ENCODE measurements around the gene TEX10.

- TF ChIP-seq FOS (IDR thresholded peaks at IDR 0.05; ENCODE audit: borderline replicate concordance, insufficient read depth, low read length) = no peak
- no peak for TF ChIP-seq EZH2 (IDR thresholded peaks at IDR 0.05; ENCODE audit: borderline replicate concordance, low read depth, low read length, severe bottlenecking)
- TF ChIP-seq, protein P1, sequence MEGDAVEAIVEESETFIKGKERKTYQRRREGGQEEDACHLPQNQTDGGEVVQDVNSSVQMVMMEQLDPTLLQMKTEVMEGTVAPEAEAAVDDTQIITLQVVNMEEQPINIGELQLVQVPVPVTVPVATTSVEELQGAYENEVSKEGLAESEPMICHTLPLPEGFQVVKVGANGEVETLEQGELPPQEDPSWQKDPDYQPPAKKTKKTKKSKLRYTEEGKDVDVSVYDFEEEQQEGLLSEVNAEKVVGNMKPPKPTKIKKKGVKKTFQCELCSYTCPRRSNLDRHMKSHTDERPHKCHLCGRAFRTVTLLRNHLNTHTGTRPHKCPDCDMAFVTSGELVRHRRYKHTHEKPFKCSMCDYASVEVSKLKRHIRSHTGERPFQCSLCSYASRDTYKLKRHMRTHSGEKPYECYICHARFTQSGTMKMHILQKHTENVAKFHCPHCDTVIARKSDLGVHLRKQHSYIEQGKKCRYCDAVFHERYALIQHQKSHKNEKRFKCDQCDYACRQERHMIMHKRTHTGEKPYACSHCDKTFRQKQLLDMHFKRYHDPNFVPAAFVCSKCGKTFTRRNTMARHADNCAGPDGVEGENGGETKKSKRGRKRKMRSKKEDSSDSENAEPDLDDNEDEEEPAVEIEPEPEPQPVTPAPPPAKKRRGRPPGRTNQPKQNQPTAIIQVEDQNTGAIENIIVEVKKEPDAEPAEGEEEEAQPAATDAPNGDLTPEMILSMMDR (IDR thresholded peaks at IDR 0.05; ENCODE audit: extremely low read depth in 1 of 2, insufficient read depth in 1 of 2, low read depth in 1 of 2, low read length in 2 of 2) = no peak
- no peak for TF ChIP-seq MAX (IDR thresholded peaks at IDR 0.05; ENCODE audit: insufficient read depth, insufficient read length)
These were observed 83.1 kb downstream of the TEX10 start for GRCh38 chr9:100269656-100270055.
